H1 (cell line): ENCODE measurements around the gene ADNP2. TPM values are rescaled to one million over a fixed set of nuclear protein-coding genes. Genes with fewer than 3 reads are reported as not detected.

ENCODE experiments used
- CTCF ChIA-PET: fragments of 300-600 bp; sonication (Branson Sonifier 250); formaldehyde crosslinking; loops from one replicate; lab custom pipeline; 2021; ENCODE audit not compliant: partially characterized antibody; lab: Charles Lee
- POLR2A ChIA-PET: fragments of 300-600 bp; sonication (Branson Sonifier 250); formaldehyde crosslinking; loops from one replicate; lab custom pipeline; 2021; ENCODE audit warnings: inconsistent platforms; ENCODE audit not compliant: partially characterized antibody; lab: Charles Lee
- DNase-seq, 2 experiments: peaks; one replicate each; pipeline versions ENCODE4 v3.0.0 to v3.0.0-alpha.2; 2010 to 2022; ENCODE audit warnings: low spot score in 2 of 2, low read depth in 1 of 2, mixed read lengths in 1 of 2
- FAIRE-seq: peaks from 2 replicates; lab custom pipeline; 2011; peaks lifted over from hg19 to GRCh38; lab: Jason Lieb, UNC
- H2AFZ ChIP-seq: 2 replicates; pipeline ENCODE4 v1.8.1; 2012; ENCODE audit warnings: low read length, inconsistent platforms
- H2AK5ac ChIP-seq: 2 replicates; pipeline ENCODE4 v1.6.1; 2013; ENCODE audit warnings: low read depth, low read length
- H2BK120ac ChIP-seq: replicated peaks from 2 replicates; pipeline ENCODE3; 2013; ENCODE audit warnings: low read depth, low read length, inconsistent platforms
- H2BK12ac ChIP-seq: 2 replicates; pipeline ENCODE4 v1.6.1; 2013; ENCODE audit warnings: low read depth, low read length
- H2BK15ac ChIP-seq: 2 replicates; pipeline ENCODE4 v1.6.1; 2013; ENCODE audit warnings: low read length
- H2BK20ac ChIP-seq: 2 replicates; pipeline ENCODE4 v1.6.1; 2013; ENCODE audit warnings: low read length
- H2BK5ac ChIP-seq: 2 replicates; pipeline ENCODE4 v1.6.1; 2013; ENCODE audit warnings: low read depth, low read length
- H3K14ac ChIP-seq: 2 replicates; pipeline ENCODE4 v1.6.1; 2013; ENCODE audit warnings: inconsistent platforms; ENCODE audit not compliant: insufficient read length
- H3K18ac ChIP-seq: 2 replicates; pipeline ENCODE4 v1.6.1; 2013; ENCODE audit warnings: low read length; ENCODE audit errors: extremely low read depth
- H3K23ac ChIP-seq: 2 replicates; pipeline ENCODE4 v1.6.1; 2013; ENCODE audit warnings: inconsistent platforms; ENCODE audit not compliant: insufficient read length
- H3K23me2 ChIP-seq: 2 replicates; pipeline ENCODE4 v1.6.1; 2013; ENCODE audit warnings: low read depth, low read length
- H3K27ac ChIP-seq: 2 replicates; pipeline ENCODE4 v1.6.1; 2011; ENCODE audit warnings: low read depth, low read length, inconsistent platforms
- H3K27me3 ChIP-seq, 4 experiments: replicated peaks in 1 of 4; 1 replicate in 1 of 4; 2 replicates in 3 of 4; pipeline versions ENCODE4 v1.6.1 to v1.8.1; 2011 to 2013; ENCODE audit warnings: low read length in 3 of 4, mild to moderate bottlenecking in 3 of 4, inconsistent platforms in 2 of 4, mixed read lengths in 2 of 4, moderate library complexity in 1 of 4; ENCODE audit not compliant: control insufficient read depth in 3 of 4, insufficient read depth in 3 of 4; ENCODE audit errors: extremely low read depth in 1 of 4
- H3K36me3 ChIP-seq, 4 experiments: 2 replicates each; pipeline versions ENCODE4 v1.6.1 to v1.8.1; 2011 to 2013; ENCODE audit warnings: mild to moderate bottlenecking in 4 of 4, low read length in 3 of 4, moderate library complexity in 2 of 4, control low read depth in 1 of 4, inconsistent platforms in 1 of 4; ENCODE audit not compliant: insufficient read depth in 4 of 4, control insufficient read depth in 2 of 4
- H3K4ac ChIP-seq: replicated peaks from 2 replicates; pipeline ENCODE3; 2013; ENCODE audit warnings: low read length, low read depth, mixed read lengths, inconsistent platforms; ENCODE audit not compliant: insufficient read length
- H3K4me1 ChIP-seq, 4 experiments: replicated peaks in 1 of 4; 1 replicate in 1 of 4; 2 replicates in 3 of 4; pipeline versions ENCODE4 v1.6.1 to v1.8.1; 2011 to 2013; ENCODE audit warnings: low read length in 3 of 4, inconsistent platforms in 2 of 4, mixed read lengths in 1 of 4; ENCODE audit not compliant: insufficient read depth in 4 of 4, control insufficient read depth in 3 of 4
- H3K4me2 ChIP-seq, 2 experiments: 2 replicates each; pipeline versions ENCODE4 v1.6.1 to v1.8.1; 2011 to 2013; ENCODE audit warnings: low read depth in 2 of 2, low read length in 2 of 2, control low read depth in 1 of 2, inconsistent platforms in 1 of 2, mild to moderate bottlenecking in 1 of 2; ENCODE audit not compliant: insufficient read depth in 1 of 2
- H3K4me3 ChIP-seq, 4 experiments: fragments of 200-600, 300-600 bp in 1 of 4; sonication (generic), shearing (Covaris generic), sonication (Bioruptor Twin) in 1 of 4; 2 replicates each; pipeline versions ENCODE4 v1.5.1 to v1.8.1; 2011 to 2016; ENCODE audit warnings: low read length in 4 of 4, low read depth in 3 of 4, control low read depth in 2 of 4, inconsistent platforms in 2 of 4, mild to moderate bottlenecking in 2 of 4, mixed read lengths in 1 of 4, moderate library complexity in 1 of 4; ENCODE audit not compliant: insufficient read depth in 2 of 4; ENCODE audit errors: extremely low read depth in 1 of 4
- H3K56ac ChIP-seq: replicated peaks from 2 replicates; pipeline ENCODE3; 2013; ENCODE audit warnings: low read depth, mild to moderate bottlenecking, mixed read lengths, low read length, inconsistent platforms; ENCODE audit not compliant: insufficient read length
- H3K79me1 ChIP-seq: 2 replicates; pipeline ENCODE4 v1.6.1; 2013; ENCODE audit warnings: low read depth, low read length, control low read depth
- H3K79me2 ChIP-seq, 2 experiments: 2 replicates each; pipeline versions ENCODE4 v1.6.1 to v1.8.1; 2012 to 2013; ENCODE audit warnings: low read length in 2 of 2, mild to moderate bottlenecking in 2 of 2, inconsistent platforms in 1 of 2; ENCODE audit not compliant: insufficient read depth in 2 of 2, control insufficient read depth in 1 of 2
- H3K9ac ChIP-seq, 4 experiments: replicated peaks in 1 of 4; 1 replicate in 1 of 4; 2 replicates in 3 of 4; pipeline versions ENCODE4 v1.6.1 to v1.8.1; 2011 to 2013; ENCODE audit warnings: low read depth in 3 of 4, low read length in 3 of 4, control low read depth in 2 of 4, mild to moderate bottlenecking in 2 of 4, moderate library complexity in 2 of 4, inconsistent platforms in 1 of 4; ENCODE audit errors: extremely low read depth in 1 of 4
- H3K9me3 ChIP-seq, 2 experiments: 2 replicates each; pipeline versions ENCODE4 v1.6.1 to v1.8.1; 2012 to 2013; ENCODE audit warnings: mild to moderate bottlenecking in 2 of 2, moderate library complexity in 2 of 2, control low read depth in 1 of 2, inconsistent platforms in 1 of 2, low read depth in 1 of 2, low read length in 1 of 2, mixed read lengths in 1 of 2; ENCODE audit not compliant: insufficient read depth in 2 of 2
- H4K20me1 ChIP-seq, 2 experiments: replicated peaks in 1 of 2; 2 replicates each; pipeline versions ENCODE3 to v1.8.1; 2011 to 2013; ENCODE audit warnings: inconsistent platforms in 2 of 2, low read length in 2 of 2, mild to moderate bottlenecking in 1 of 2; ENCODE audit not compliant: insufficient read depth in 2 of 2, control insufficient read depth in 1 of 2
- H4K5ac ChIP-seq: 2 replicates; pipeline ENCODE4 v1.6.1; 2013; ENCODE audit warnings: low read length, low read depth, mixed read lengths, inconsistent platforms; ENCODE audit not compliant: insufficient read length
- H4K8ac ChIP-seq: 2 replicates; pipeline ENCODE4 v1.8.0; 2013; ENCODE audit warnings: mild to moderate bottlenecking, moderate library complexity, low read length, inconsistent platforms; ENCODE audit not compliant: insufficient read depth; ENCODE audit errors: extremely low read depth
- H4K91ac ChIP-seq: replicated peaks from 2 replicates; pipeline ENCODE3; 2013; ENCODE audit warnings: low read length, mixed read lengths, inconsistent platforms; ENCODE audit not compliant: insufficient read length
- CEBPB ChIP-seq: IDR thresholded peaks from 2 replicates; pipeline ENCODE4 v1.6.1; 2012; ENCODE audit warnings: low read depth, low read length
- CHD1 ChIP-seq: IDR thresholded peaks from 2 replicates; pipeline ENCODE4 v1.6.1; 2012; ENCODE audit warnings: low read depth, low read length, improper control_type of control experiment
- EGR1 ChIP-seq: IDR thresholded peaks from 2 replicates; pipeline ENCODE4 v1.6.1; 2011; ENCODE audit warnings: low read depth, low read length, borderline replicate concordance
- GABPA ChIP-seq: IDR thresholded peaks from 2 replicates; pipeline ENCODE4 v1.6.1; 2011; ENCODE audit warnings: mild to moderate bottlenecking, low read length, moderate library complexity, borderline replicate concordance; ENCODE audit not compliant: insufficient read depth
- GTF2F1 ChIP-seq: IDR thresholded peaks from 2 replicates; pipeline ENCODE4 v1.6.1; 2012; ENCODE audit warnings: low read depth, low read length, improper control_type of control experiment, borderline replicate concordance
- NANOG ChIP-seq: IDR thresholded peaks from 2 replicates; pipeline ENCODE4 v1.6.1; 2011; ENCODE audit warnings: low read length, low read depth, mild to moderate bottlenecking, inconsistent platforms; ENCODE audit not compliant: insufficient read depth, poor library complexity, severe bottlenecking
- PHF8 ChIP-seq: fragments of 200-600 bp; sonication (generic); conservative IDR thresholded peaks from 2 replicates; pipeline ENCODE4 v1.7.1; 2012; ENCODE audit warnings: low read depth, mild to moderate bottlenecking, inconsistent platforms, low read length, moderate library complexity
- RBBP5 ChIP-seq: IDR thresholded peaks from 2 replicates; pipeline ENCODE4 v1.7.1; 2012; ENCODE audit warnings: low read depth, mild to moderate bottlenecking, inconsistent platforms, low read length, moderate library complexity, borderline replicate concordance
- SAP30 ChIP-seq: fragments of 300-600 bp; sonication (generic); IDR thresholded peaks from 2 replicates; pipeline ENCODE4 v1.7.1; 2012; ENCODE audit warnings: low read length, moderate library complexity, mild to moderate bottlenecking, inconsistent platforms; ENCODE audit not compliant: insufficient read depth, insufficient replicate concordance
- TCF12 ChIP-seq: IDR thresholded peaks from 2 replicates; pipeline ENCODE4 v1.6.1; 2011; ENCODE audit warnings: low read depth, mild to moderate bottlenecking, low read length
- WGBS, 2 experiments: shearing (Covaris generic) in 1 of 2; methylation state at CpG; one replicate each; pipeline versions ENCODE4 v1.1.6 to v1.1.7; 2013 to 2015; ENCODE audit warnings: low lambda C conversion rate in 2 of 2, mixed read lengths in 2 of 2, inconsistent platforms in 1 of 2, low coverage in 1 of 2, missing lambda C conversion rate in 1 of 2; ENCODE audit not compliant: insufficient replicate concordance in 2 of 2, insufficient coverage in 1 of 2, insufficient read length in 1 of 2; ENCODE audit errors: extremely low coverage in 1 of 2, missing lambda C conversion rate in 1 of 2; 5-methylcytosine and 5-hydroxymethylcytosine counted together
- polyA plus RNA-seq, 7 experiments: library from polyadenylated mRNA; depleted of rRNA in 3 of 7; stranded (reverse) in 5 of 7; unstranded in 2 of 7; fragments of >200 nt in 5 of 7; fragments of 200-250 nt in 2 of 7; gene quantifications; 1 replicate in 5 of 7; 2 replicates in 1 of 7; 4 replicates in 1 of 7; pipeline versions ENCODE4 v1.2.1 to v1.2.3, GENCODE V29; 2011 to 2013; ENCODE audit warnings: missing spikeins in 2 of 7, mixed read lengths in 2 of 7
- total RNA-seq: library from RNA; stranded (reverse); fragmentation: NEBNext Ultra II Directional; extraction: Animal tissue kit (Norgen Biotek cat#: 25700); gene quantifications from 2 replicates; pipeline ENCODE4 v1.2.1, GENCODE V29; 2021
- TF ChIP-seq, protein P1 (sequence below): IDR thresholded peaks from 2 replicates; pipeline ENCODE4 v1.6.1; 2012; ENCODE audit warnings: inconsistent platforms

Gene ADNP2
- total and polyA plus RNA-seq, 2 of the 8 experiments (the other 6 are each of a cell fraction or from before 2014, with no cell fraction given) = 25.1 to 61.6 TPM

DNA sequence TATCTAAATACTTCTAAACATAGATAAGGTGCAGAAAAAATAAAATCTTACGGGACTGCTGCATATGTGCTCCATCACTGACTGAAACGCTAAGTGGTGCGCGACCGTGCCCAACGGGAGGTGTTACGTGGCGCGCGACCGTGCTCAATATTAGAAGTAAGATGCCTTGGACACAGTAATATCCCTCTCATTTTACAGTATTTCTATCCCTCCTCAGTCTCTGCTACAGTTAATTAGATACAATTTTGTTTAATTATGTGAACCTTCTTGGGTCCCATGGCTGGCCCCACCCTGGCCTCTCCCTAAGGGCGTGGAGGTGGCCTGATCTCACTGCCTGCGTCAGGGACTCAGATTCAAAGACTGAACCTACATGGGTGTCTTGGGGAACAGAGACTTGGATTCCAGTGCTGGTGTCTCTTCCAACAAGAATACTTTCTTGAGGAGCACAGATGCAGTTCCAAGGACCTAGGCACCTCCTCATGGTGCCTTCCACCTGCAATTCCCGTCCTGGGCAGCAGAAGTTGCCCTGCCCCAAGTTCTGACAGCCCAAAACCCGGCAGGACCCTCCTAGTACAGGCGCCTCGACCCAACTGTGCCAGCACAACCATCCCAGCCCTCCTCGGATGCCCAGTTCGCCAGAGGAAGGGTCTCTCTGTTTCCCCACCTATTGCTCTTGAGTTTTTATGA is 79.0 kb downstream of the ADNP2 start:
- H3K36me3 ChIP-seq = no peaks in the 10 kb centered on the region

More for the DNA sequence above, 79.0 kb downstream of the ADNP2 start:
- no peak for TF ChIP-seq GABPA
- no peak for TF ChIP-seq SAP30
- TF ChIP-seq TCF12 = no peak
- TF ChIP-seq CEBPB = no peak
- TF ChIP-seq CHD1 = no peak
- TF ChIP-seq, protein P1, sequence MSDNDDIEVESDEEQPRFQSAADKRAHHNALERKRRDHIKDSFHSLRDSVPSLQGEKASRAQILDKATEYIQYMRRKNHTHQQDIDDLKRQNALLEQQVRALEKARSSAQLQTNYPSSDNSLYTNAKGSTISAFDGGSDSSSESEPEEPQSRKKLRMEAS = no peak
- no peak for TF ChIP-seq RBBP5
- no peak for TF ChIP-seq GTF2F1
- TF ChIP-seq NANOG = no peak
- no peak for TF ChIP-seq PHF8
- no peak for TF ChIP-seq EGR1
- H2BK12ac ChIP-seq = no peak overlapping the region
- H3K23me2 ChIP-seq = no peaks in the 10 kb centered on the region
- H2AFZ ChIP-seq = no peak overlapping the region
- H3K4me2 ChIP-seq = no peak overlapping the region
- H3K4me1 ChIP-seq = no peaks in the 10 kb centered on the region; a peak in 1 of 7 replicates
- H3K27me3 ChIP-seq = no peaks in the 10 kb centered on the region
- H3K4ac ChIP-seq = no peak overlapping the region
- ChIA-PET POLR2A (no interaction called here), CTCF (no interaction called here)
- WGBS, 2 experiments = 96% methylated on average over 19 of the region's 19 CpGs; no CpG with 5 or more reads in 1 of the 2 experiments
- no peak overlapping the region for H3K18ac ChIP-seq
- no peak overlapping the region for H3K4me3 ChIP-seq
- H3K9me3 ChIP-seq = peaks cover 0 to 2% of the 10 kb centered on the region in 2 experiments; a peak in 2 of 4 replicates
- H4K8ac ChIP-seq = no peak overlapping the region
- peaks cover 5% of the 10 kb centered on the region for H3K79me1 ChIP-seq
- H4K91ac ChIP-seq = no peak overlapping the region
- no peak overlapping the region for H2BK20ac ChIP-seq
- no peaks in the 10 kb centered on the region for H3K79me2 ChIP-seq
- no peak overlapping the region for H2BK120ac ChIP-seq
- no peak overlapping the region for H3K23ac ChIP-seq
- FAIRE-seq (no peak), DNase-seq (no peak)
- H3K27ac ChIP-seq = no peak overlapping the region
- H2AK5ac ChIP-seq = no peak overlapping the region
- H3K9ac ChIP-seq = no peak overlapping the region
- no peak overlapping the region for H3K14ac ChIP-seq
- H4K5ac ChIP-seq = no peak overlapping the region
- H2BK15ac ChIP-seq = no peak overlapping the region
- H3K56ac ChIP-seq = no peak overlapping the region
- peaks cover 0 to 8% of the 10 kb centered on the region in 2 experiments for H4K20me1 ChIP-seq
- no peak overlapping the region for H2BK5ac ChIP-seq
